Endothelial cell (in vitro differentiated cells): ENCODE data around the gene VIT. TPM values are rescaled to one million over a fixed set of nuclear protein-coding genes. Genes with fewer than 3 reads are reported as not detected.

Experiments
- DNase-seq: peaks from one replicate; pipeline ENCODE4 v3.0.0; 2021; ENCODE audit warnings: low spot score
- H3K27ac Mint-ChIP-seq: one replicate; pipeline ENCODE4 v1.8.0; 2021; ENCODE audit warnings: mixed read lengths, inconsistent platforms; ENCODE audit not compliant: unreplicated experiment
- H3K27me3 Mint-ChIP-seq: one replicate; pipeline ENCODE4 v1.8.0; 2021; ENCODE audit warnings: mild to moderate bottlenecking, moderate library complexity, mixed read lengths, inconsistent platforms; ENCODE audit not compliant: unreplicated experiment
- H3K36me3 Mint-ChIP-seq: one replicate; pipeline ENCODE4 v1.8.0; 2021; ENCODE audit warnings: mild to moderate bottlenecking, low read depth, mixed read lengths, inconsistent platforms; ENCODE audit not compliant: unreplicated experiment
- H3K4me1 Mint-ChIP-seq: one replicate; pipeline ENCODE4 v1.8.0; 2021; ENCODE audit warnings: mild to moderate bottlenecking, mixed read lengths, inconsistent platforms; ENCODE audit not compliant: unreplicated experiment
- H3K4me3 Mint-ChIP-seq: one replicate; pipeline ENCODE4 v1.8.0; 2021; ENCODE audit warnings: mild to moderate bottlenecking, mixed read lengths, inconsistent platforms; ENCODE audit not compliant: unreplicated experiment
- H3K9me3 Mint-ChIP-seq: one replicate; pipeline ENCODE4 v1.8.0; 2021; ENCODE audit warnings: mixed read lengths, inconsistent platforms; ENCODE audit not compliant: unreplicated experiment
- CTCF ChIP-seq: fragments of 200-600 bp; sonication (generic); IDR thresholded peaks from one replicate; pipeline ENCODE4 v1.5.0; 2021; ENCODE audit warnings: antibody characterized with exemption; ENCODE audit not compliant: unreplicated experiment
- total RNA-seq: library from RNA; stranded (reverse); fragmentation: NEBNext Ultra II Directional; extraction: Animal tissue kit (Norgen Biotek cat#: 25700); gene quantifications from one replicate; pipeline ENCODE4 v1.2.1, GENCODE V29; 2021; ENCODE audit not compliant: unreplicated experiment

VIT gene
- total RNA-seq, 1 donor from 2014 or later: 3.6 TPM

GRCh38 chr2:36789181-36789804 lies 92.8 kb downstream of the VIT start:
- Mint-ChIP-seq H3K27ac (no peak overlapping the region), H3K4me3 (no peak overlapping the region), H3K4me1 (peaks cover 11% of the 10 kb centered on the region)

GRCh38 chr2:36792951-36793350 lies 96.4 kb downstream of the VIT start:
- H3K27me3 Mint-ChIP-seq: no peaks in the 10 kb centered on the region
- H3K9me3 Mint-ChIP-seq: no peaks in the 10 kb centered on the region
- peaks cover 3% of the 10 kb centered on the region for H3K36me3 Mint-ChIP-seq
- no peak overlapping the region for H3K27ac Mint-ChIP-seq
- no peak for TF ChIP-seq CTCF
- no peak for DNase-seq
- H3K4me3 Mint-ChIP-seq: no peak overlapping the region
- peaks cover 14% of the 10 kb centered on the region for H3K4me1 Mint-ChIP-seq

More at GRCh38 chr2:36789181-36789804, 92.8 kb downstream of the VIT start:
- no peaks in the 10 kb centered on the region for H3K27me3 Mint-ChIP-seq
- TF ChIP-seq CTCF: no peak
- DNase-seq: no peak
- H3K36me3 Mint-ChIP-seq: peaks cover 3% of the 10 kb centered on the region
- H3K9me3 Mint-ChIP-seq: no peaks in the 10 kb centered on the region

DNA sequence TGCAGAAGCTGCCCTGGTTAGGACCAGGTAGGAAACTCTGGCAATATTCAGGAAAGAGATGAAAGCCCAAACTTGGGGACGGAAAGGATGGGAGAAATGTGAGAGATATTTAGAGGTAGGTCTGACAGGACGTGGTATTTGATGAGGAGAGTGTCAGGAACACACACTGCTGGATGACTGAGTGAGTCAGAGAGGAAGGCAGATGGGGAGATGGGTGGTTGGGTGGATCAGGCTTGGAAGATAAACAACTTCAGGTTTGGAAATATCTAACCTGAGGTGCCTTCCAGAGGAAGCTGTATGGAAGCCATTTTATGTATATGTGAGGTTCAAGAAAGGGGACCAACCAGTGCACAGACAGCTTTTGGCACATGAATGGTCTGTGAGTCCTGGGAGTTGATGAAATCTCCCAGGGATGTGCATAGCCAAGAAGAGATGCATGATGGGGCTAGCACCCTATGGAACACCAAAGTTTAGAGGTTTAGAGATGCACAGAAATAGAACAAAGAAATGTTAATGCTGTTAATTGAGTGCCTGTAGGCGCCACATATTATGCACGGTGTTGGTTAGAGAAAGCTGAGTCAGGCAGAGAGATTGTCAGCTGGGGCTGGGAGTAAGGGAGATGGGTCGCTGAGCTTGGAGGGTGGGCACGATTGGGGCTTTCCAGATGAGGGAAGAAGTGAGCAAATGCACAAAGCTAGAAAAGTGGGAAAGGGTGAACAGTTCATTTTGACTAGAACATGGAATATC lies 101.0 kb downstream of the VIT start:
- Mint-ChIP-seq H3K27me3 (no peaks in the 10 kb centered on the region), H3K9me3 (no peaks in the 10 kb centered on the region), H3K36me3 (peaks cover 4% of the 10 kb centered on the region), H3K4me3 (no peak overlapping the region), H3K27ac (no peak overlapping the region), H3K4me1 (peaks cover 3% of the 10 kb centered on the region)
- no peak for TF ChIP-seq CTCF
- no peak for DNase-seq

GRCh38 chr2:36798724-36799123 lies 102.2 kb downstream of the VIT start:
- no peak overlapping the region for H3K4me3 Mint-ChIP-seq
- H3K27ac Mint-ChIP-seq: no peak overlapping the region
- peaks cover 4% of the 10 kb centered on the region for H3K36me3 Mint-ChIP-seq

More at GRCh38 chr2:36798724-36799123, 102.2 kb downstream of the VIT start:
- no peak for DNase-seq
- no peaks in the 10 kb centered on the region for H3K9me3 Mint-ChIP-seq
- H3K4me1 Mint-ChIP-seq: peaks cover 3% of the 10 kb centered on the region
- no peaks in the 10 kb centered on the region for H3K27me3 Mint-ChIP-seq
- no peak for TF ChIP-seq CTCF
